Breast epithelium (tissue), 3 donors: Measurements from ENCODE around the gene ERICH2.

Experiments used
- POLR2A ChIP-seq: fragments of 450-650 bp; IDR thresholded peaks from one replicate; pipeline ENCODE4 v1.6.1; 2016; ENCODE audit warnings: antibody characterized with exemption, mild to moderate bottlenecking, moderate library complexity
- POLR2AphosphoS5 ChIP-seq, 3 donors: sonication (generic); formaldehyde crosslinking; IDR thresholded peaks; one replicate each; pipeline ENCODE4 v1.6.1; 2017; ENCODE audit warnings: antibody characterized with exemption in 3 of 3
- TF ChIP-seq, protein P1 (sequence below), 3 donors: fragments of 450-650 bp; IDR thresholded peaks; one replicate each; pipeline ENCODE4 v1.5.1; 2016 to 2017; ENCODE audit warnings: antibody characterized with exemption in 3 of 3, mild to moderate bottlenecking in 3 of 3, moderate library complexity in 3 of 3

DNA sequence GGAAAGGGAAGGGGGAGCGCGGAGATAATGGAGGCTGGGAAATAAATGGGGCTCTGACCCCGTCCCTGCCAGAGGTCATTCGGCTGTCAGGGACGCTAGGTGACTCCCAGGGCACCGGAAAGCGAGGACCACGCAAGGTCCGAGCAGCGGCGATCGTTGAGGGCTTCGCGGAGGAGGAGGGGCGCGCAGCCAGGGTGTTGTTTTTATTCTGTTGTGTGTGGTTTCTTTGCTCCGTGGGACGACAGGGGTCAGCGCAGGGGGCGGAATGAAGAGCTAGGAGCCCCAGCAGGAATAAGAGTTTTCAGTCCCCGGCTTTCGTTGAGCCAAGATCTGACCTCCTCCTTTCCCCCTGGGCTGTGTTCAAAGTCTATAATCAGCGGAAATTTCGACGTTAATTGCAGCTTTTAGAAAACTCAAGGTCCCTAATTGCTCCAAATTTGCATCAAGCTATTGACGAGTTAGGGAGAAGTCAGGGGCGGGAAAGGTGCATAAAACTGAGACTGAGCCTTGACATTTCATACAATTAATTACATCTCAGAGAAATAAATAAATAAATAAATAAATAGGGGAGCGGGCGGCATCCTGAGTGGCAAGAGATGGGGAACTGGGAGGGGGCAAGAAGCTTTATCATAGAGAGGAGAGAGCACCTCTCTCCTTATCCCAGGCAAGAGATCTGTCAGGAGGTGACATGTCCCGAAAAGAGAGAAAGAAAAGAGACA lies 48.7 kb downstream of the ERICH2 start:
- TF ChIP-seq, protein P1, sequence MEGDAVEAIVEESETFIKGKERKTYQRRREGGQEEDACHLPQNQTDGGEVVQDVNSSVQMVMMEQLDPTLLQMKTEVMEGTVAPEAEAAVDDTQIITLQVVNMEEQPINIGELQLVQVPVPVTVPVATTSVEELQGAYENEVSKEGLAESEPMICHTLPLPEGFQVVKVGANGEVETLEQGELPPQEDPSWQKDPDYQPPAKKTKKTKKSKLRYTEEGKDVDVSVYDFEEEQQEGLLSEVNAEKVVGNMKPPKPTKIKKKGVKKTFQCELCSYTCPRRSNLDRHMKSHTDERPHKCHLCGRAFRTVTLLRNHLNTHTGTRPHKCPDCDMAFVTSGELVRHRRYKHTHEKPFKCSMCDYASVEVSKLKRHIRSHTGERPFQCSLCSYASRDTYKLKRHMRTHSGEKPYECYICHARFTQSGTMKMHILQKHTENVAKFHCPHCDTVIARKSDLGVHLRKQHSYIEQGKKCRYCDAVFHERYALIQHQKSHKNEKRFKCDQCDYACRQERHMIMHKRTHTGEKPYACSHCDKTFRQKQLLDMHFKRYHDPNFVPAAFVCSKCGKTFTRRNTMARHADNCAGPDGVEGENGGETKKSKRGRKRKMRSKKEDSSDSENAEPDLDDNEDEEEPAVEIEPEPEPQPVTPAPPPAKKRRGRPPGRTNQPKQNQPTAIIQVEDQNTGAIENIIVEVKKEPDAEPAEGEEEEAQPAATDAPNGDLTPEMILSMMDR (IDR thresholded peaks at IDR 0.05): no peak
- TF ChIP-seq POLR2A (no peak), POLR2AphosphoS5 (IDR thresholded peaks at IDR 0.05) (no peak)
